Measurements from ENCODE around the gene NOL4L.

GRCh38 chr20:32501709-32502108 lies 83.4 kb downstream of the NOL4L start:
- TF ChIP-seq CTCF (IDR thresholded peaks at IDR 0.05), result no peak
- no peak for TF ChIP-seq POLR2A (IDR thresholded peaks at IDR 0.05)

All from suprapubic skin (tissue), 3 donors.